ENCODE data around the gene RNF14. TPM values are rescaled to one million over a fixed set of nuclear protein-coding genes. Genes with fewer than 3 reads are reported as not detected.

The RNF14 gene
- polyA plus RNA-seq, 1 of the 3 experiments (the other 2 are of a cell fraction), result 24.5 TPM

- no peaks in the 10 kb centered on the region for H3K79me2 ChIP-seq (ENCODE audit: insufficient read depth)
- DNase-seq, result no peak
- CTCF ChIA-PET, result interaction anchor here (2.1 to 10.7 kb wide), 3 partner anchors 13 to 137 kb away, joined by 4 to 158 read pairs (median 72); no protein-coding TSS in a partner anchor
Observed at GRCh38 chr5:142008813-142009212, 39.9 kb downstream of the RNF14 start.

GRCh38 chr5:142009886-142010285 lies 41.0 kb downstream of the RNF14 start:
- Histone ChIP-seq H3K9ac (no peak overlapping the region), H3K9me2 (no peaks in the 10 kb centered on the region), H3F3A (replicated peaks; ENCODE audit: insufficient read depth) (peaks cover 7% of the 10 kb centered on the region), H3K79me2 (ENCODE audit: insufficient read depth) (no peaks in the 10 kb centered on the region), H4K20me1 (ENCODE audit: insufficient read depth) (no peaks in the 10 kb centered on the region), H3K4me2 (no peak overlapping the region), H3K4me3 (ENCODE audit: low read depth in 2 of 2, low read length in 1 of 2) (no peak overlapping the region), H2AFZ (ENCODE audit: low read depth) (no peak overlapping the region), H3K4me1 (ENCODE audit: control insufficient read depth in 1 of 2, insufficient read depth in 2 of 2, low read depth in 1 of 2, low read length in 1 of 2) (peaks cover 13 to 17% of the 10 kb centered on the region in 2 experiments; a peak in 3 of 4 replicates), H3K27ac (ENCODE audit: low read depth in 2 of 2, low read length in 1 of 2) (no peak overlapping the region), H3K27me3 (ENCODE audit: insufficient read depth) (no peaks in the 10 kb centered on the region), H3K9me3 (no peaks in the 10 kb centered on the region), H3K36me3 (replicated peaks in 1 of 2; ENCODE audit: control insufficient read depth in 1 of 2, insufficient read depth in 2 of 2, low read length in 1 of 2) (peaks cover 14 to 36% of the 10 kb centered on the region in 2 experiments)
- DNase-seq, result no peak
- ChIA-PET POLR2A (no interaction called here), CTCF (interaction anchor here (1.0 to 10.7 kb wide), 7 partner anchors 8 to 142 kb away, joined by 3 to 158 read pairs (median 4); no protein-coding TSS in a partner anchor)
- WGBS (ENCODE audit: low lambda C conversion rate), result 89% methylated on average over 4 of the region's 4 CpGs
- TF ChIP-seq CHD2 (IDR thresholded peaks at IDR 0.05; ENCODE audit: low read length, partially characterized antibody) (no peak), GABPA (IDR thresholded peaks at IDR 0.05; ENCODE audit: low read depth) (no peak), EZH2phosphoT487 (IDR thresholded peaks at IDR 0.05; ENCODE audit: borderline replicate concordance, low read depth) (no peak), FOXM1 (IDR thresholded peaks at IDR 0.05; ENCODE audit: low read depth) (no peak), ZBTB33 (IDR thresholded peaks at IDR 0.05; ENCODE audit: borderline replicate concordance, low read depth) (no peak), EP300 (IDR thresholded peaks at IDR 0.05; ENCODE audit: borderline replicate concordance in 1 of 2, low read depth in 1 of 2, low read length in 1 of 2) (no peak), POLR2AphosphoS5 (IDR thresholded peaks at IDR 0.05; ENCODE audit: low read depth, low read length) (no peak), USF2 (IDR thresholded peaks at IDR 0.05; ENCODE audit: borderline replicate concordance, low read depth, low read length) (no peak), MEF2A (IDR thresholded peaks at IDR 0.05; ENCODE audit: borderline replicate concordance, low read depth) (no peak), NRF1 (IDR thresholded peaks at IDR 0.05; ENCODE audit: low read depth, low read length) (no peak), MAX (IDR thresholded peaks at IDR 0.05; ENCODE audit: low read depth) (no peak), SIN3A (IDR thresholded peaks at IDR 0.05; ENCODE audit: borderline replicate concordance, low read depth, low read length) (no peak), RFX5 (IDR thresholded peaks at IDR 0.05; ENCODE audit: low read length) (no peak)

More at GRCh38 chr5:142008813-142009212, 39.9 kb downstream of the RNF14 start:
- TF ChIP-seq ZBTB33 (IDR thresholded peaks at IDR 0.05; ENCODE audit: borderline replicate concordance, low read depth) (no peak), MEF2A (IDR thresholded peaks at IDR 0.05; ENCODE audit: borderline replicate concordance, low read depth) (no peak), SMC3 (IDR thresholded peaks at IDR 0.05; ENCODE audit: low read depth, low read length) (no peak), MXI1 (IDR thresholded peaks at IDR 0.05; ENCODE audit: low read depth, low read length) (no peak), EP300 (IDR thresholded peaks at IDR 0.05; ENCODE audit: borderline replicate concordance in 1 of 2, low read depth in 1 of 2, low read length in 1 of 2) (no peak), CHD2 (IDR thresholded peaks at IDR 0.05; ENCODE audit: low read length, partially characterized antibody) (no peak)
- TF ChIP-seq, protein P1, sequence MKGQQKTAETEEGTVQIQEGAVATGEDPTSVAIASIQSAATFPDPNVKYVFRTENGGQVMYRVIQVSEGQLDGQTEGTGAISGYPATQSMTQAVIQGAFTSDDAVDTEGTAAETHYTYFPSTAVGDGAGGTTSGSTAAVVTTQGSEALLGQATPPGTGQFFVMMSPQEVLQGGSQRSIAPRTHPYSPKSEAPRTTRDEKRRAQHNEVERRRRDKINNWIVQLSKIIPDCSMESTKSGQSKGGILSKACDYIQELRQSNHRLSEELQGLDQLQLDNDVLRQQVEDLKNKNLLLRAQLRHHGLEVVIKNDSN (IDR thresholded peaks at IDR 0.05; ENCODE audit: borderline replicate concordance, low read depth), result no peak
- Histone ChIP-seq H3K27me3 (ENCODE audit: insufficient read depth) (no peaks in the 10 kb centered on the region), H3K9me2 (no peaks in the 10 kb centered on the region), H3K4me3 (ENCODE audit: low read depth in 2 of 2, low read length in 1 of 2) (no peak overlapping the region), H2AFZ (ENCODE audit: low read depth) (no peak overlapping the region), H3K9me3 (no peaks in the 10 kb centered on the region), H3K4me1 (ENCODE audit: control insufficient read depth in 1 of 2, insufficient read depth in 2 of 2, low read depth in 1 of 2, low read length in 1 of 2) (peaks cover 5 to 14% of the 10 kb centered on the region in 2 experiments; a peak in 3 of 4 replicates), H3K4me2 (no peak overlapping the region), H3F3A (replicated peaks; ENCODE audit: insufficient read depth) (peaks cover 4% of the 10 kb centered on the region), H3K27ac (ENCODE audit: low read depth in 2 of 2, low read length in 1 of 2) (no peak overlapping the region), H3K36me3 (replicated peaks in 1 of 2; ENCODE audit: control insufficient read depth in 1 of 2, insufficient read depth in 2 of 2, low read length in 1 of 2) (peaks cover 25 to 47% of the 10 kb centered on the region in 2 experiments), H3K9ac (no peak overlapping the region), H4K20me1 (ENCODE audit: insufficient read depth) (no peaks in the 10 kb centered on the region)
- POLR2A ChIA-PET, result no interaction called here

Measured in SK-N-SH (cell line).